Lower leg skin (tissue), 3 donors: ENCODE data around the gene OSCP1.

ENCODE experiments used
- POLR2A ChIP-seq, 2 donors: fragments of 450-650 bp; IDR thresholded peaks; one replicate each; pipeline ENCODE4 v1.6.1; 2016 to 2017; ENCODE audit warnings: antibody characterized with exemption in 2 of 2, mild to moderate bottlenecking in 1 of 2, moderate library complexity in 1 of 2
- TF ChIP-seq, protein P1 (sequence below), 3 donors: fragments of 450-650 bp; IDR thresholded peaks; one replicate each; pipeline ENCODE4 v1.5.1; 2016; ENCODE audit warnings: antibody characterized with exemption in 3 of 3, mild to moderate bottlenecking in 3 of 3, moderate library complexity in 2 of 3

DNA sequence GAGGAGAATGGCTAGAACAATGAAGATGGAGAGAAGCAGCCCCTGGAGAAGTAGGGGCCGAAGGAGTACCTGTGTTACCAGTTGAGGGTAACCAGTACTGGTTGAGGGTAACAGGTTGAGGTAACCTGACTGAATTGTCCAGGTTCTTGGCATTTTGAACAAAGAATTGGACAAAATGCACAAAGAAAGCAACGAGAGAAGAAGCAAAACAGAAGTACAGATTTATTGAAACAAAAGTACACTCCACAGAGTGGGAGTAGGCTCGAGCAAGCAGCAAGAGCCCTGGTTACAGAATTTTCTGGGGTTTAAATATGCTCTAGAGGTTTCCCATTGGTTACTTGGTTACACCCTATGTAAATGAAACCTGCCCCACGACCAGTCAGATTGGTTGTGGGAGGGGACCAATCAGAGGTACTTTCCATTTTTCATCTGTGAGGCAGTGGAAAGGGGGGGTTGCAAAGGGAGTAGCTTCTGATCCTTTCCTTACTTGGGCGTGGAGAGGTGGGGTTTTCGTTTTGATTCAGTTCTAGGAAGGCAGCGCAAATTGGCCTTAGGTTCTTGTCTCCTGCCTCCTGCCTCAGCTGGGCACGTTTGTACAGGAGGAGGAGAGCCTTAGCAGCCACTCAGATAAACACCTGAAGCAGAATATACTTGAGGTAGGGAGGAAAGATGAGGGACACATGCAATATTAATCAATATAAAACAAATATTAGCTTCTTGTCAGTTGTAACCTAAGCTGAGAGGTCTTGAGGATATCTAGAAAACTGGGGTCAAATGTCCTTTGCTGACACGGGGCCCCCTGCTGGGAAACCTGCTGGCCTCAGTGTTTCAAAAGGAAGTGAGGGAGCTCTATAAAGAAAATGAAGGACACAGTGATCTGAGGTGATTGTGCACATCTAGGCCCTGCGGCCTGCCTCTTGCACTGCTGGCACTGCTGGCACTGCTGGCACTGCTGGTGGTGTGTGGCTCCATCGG lies 38.3 kb downstream of the OSCP1 start:
- TF ChIP-seq, protein P1, sequence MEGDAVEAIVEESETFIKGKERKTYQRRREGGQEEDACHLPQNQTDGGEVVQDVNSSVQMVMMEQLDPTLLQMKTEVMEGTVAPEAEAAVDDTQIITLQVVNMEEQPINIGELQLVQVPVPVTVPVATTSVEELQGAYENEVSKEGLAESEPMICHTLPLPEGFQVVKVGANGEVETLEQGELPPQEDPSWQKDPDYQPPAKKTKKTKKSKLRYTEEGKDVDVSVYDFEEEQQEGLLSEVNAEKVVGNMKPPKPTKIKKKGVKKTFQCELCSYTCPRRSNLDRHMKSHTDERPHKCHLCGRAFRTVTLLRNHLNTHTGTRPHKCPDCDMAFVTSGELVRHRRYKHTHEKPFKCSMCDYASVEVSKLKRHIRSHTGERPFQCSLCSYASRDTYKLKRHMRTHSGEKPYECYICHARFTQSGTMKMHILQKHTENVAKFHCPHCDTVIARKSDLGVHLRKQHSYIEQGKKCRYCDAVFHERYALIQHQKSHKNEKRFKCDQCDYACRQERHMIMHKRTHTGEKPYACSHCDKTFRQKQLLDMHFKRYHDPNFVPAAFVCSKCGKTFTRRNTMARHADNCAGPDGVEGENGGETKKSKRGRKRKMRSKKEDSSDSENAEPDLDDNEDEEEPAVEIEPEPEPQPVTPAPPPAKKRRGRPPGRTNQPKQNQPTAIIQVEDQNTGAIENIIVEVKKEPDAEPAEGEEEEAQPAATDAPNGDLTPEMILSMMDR (IDR thresholded peaks at IDR 0.05): no peak
- no peak for TF ChIP-seq POLR2A (IDR thresholded peaks at IDR 0.05)
